HTERT RPE-1 (cell line): ENCODE measurements around the gene FRS3.
"Not testable (repeated sequence)": the region's sequence is repeated elsewhere in the genome, so short reads cannot be mapped to it uniquely, and the experiment has no call there.

ENCODE experiments used
- in situ Hi-C: fragments of 300-500 bp; cut with MboI; formaldehyde crosslinking; loops from 4 replicates; pipeline ENCODE4 v1.14.3; 2020; ENCODE audit warnings: low sequenced_read_pairs

Gene FRS3, protein sequence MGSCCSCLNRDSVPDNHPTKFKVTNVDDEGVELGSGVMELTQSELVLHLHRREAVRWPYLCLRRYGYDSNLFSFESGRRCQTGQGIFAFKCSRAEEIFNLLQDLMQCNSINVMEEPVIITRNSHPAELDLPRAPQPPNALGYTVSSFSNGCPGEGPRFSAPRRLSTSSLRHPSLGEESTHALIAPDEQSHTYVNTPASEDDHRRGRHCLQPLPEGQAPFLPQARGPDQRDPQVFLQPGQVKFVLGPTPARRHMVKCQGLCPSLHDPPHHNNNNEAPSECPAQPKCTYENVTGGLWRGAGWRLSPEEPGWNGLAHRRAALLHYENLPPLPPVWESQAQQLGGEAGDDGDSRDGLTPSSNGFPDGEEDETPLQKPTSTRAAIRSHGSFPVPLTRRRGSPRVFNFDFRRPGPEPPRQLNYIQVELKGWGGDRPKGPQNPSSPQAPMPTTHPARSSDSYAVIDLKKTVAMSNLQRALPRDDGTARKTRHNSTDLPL

DNA sequence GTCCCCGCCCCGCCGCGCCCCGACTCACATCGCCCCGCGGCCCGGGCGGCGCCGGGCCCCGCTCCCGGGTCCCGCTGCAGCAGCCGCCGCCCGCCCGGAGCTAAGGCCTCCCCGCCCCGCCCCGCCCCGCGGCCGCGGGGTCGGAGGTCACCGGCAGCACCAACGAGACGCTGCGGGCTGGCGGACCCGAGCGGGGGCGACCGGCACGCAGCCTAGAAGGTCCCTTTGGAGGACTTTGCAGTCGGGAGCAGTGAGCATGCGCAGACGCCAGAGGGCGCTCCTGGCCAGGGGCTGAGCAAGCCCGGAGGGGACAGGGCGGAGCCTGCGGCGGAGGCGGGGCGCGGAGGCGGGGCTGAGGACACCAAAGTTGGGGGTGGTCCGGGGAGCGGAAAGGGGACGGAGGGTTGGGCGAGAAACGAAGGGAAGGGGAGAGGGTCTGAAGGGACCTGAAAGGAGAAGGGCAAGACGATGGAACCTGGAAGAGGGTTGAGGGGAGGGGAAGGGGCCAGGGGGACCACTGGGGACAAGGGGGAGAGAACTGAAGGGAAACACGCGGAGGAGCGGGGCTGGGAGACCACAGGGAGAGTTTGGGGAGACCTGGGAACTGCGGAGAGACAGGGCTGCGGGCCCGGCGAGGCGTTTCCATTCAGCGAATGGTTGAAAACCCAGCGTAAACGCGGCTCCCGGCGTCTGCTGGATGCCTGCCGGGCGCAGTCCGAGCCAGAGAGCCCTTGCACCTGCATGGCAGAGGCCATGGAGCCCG is at the start of gene FRS3:
Gene FRS3 (minus strand): TSS at position 113 of the 763 bp plus-strand sequence. CDS start 2,913 bp downstream, outside the sequence.
- in situ Hi-C loops = no loop called here

GRCh38 chr6:41826343-41827022 is 46.8 kb upstream of the FRS3 start:
- in situ Hi-C loops = no loop called here

DNA sequence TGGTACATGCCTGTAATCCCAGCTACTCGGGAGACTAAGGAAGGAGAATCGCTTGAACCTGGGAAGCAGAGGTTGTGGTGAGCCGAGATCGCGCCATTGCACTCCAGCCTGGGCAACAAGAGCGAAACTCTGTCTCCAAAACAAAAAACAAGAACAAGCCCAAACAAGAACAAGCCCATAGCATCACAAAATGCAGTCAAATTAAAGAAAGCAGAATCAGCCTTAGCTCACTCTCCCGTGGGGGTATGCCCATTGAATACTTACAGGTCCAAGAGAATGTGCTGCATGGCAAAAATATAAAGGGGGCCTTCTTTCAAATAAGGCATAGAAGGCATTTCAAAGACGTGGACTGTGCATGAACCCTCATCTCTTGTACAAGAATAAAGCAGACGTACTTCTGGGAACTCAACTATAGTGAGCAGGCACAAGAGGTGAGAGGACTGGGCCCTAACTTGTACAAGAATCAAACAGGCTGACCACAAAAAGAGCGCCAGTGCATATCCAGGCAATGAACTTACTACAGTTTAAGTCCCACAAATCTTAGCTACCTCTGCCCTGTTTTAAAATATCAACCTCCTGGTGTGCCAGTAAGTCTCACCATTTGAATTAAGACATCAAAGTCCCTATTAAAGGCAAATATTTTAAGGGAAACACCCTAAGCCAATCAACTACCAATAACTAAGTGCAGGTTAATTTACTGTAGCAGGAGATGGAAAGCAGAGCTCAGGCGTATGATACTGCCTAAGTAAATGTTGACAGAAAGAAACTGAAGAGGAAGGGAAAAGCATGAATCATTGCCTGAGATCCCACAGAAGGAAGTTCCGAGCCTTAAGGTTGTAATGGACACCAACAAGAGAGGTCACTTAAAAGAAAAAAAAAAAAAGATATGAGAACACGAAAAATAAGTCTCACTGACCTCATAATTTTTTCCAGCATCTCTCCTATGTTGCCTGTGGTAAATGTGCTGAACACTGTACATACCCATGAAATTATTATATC is 45.2 kb upstream of the FRS3 start:
- in situ Hi-C loops = no loop called here

DNA sequence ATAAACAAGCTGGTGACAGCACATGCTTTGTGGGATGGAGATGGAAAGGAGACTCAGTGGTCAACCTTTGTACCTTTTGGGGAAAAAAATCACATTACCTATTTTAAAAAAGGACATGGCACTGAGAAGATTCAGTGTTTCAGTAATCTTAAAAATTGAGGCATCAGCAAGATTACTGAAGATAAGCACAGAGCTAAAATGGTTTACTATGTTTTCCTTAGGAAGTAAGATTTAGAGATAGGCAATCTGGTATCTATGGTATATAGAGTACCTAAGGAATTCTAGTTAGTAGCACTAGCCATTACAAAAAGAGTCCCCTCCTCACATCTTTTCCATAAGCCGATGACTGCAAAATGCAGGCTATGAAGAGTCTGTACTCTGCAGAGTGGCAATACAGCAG is 43.5 kb upstream of the FRS3 start:
- in situ Hi-C loops = no loop called here

GRCh38 chr6:41822021-41822420 is 42.3 kb upstream of the FRS3 start:
- in situ Hi-C loops = no loop called here

- in situ Hi-C loops = no loop called here
Measured at GRCh38 chr6:41821266-41821665, 41.6 kb upstream of the FRS3 start.

- in situ Hi-C loops = no loop called here
Measured at GRCh38 chr6:41818271-41819054, 38.8 kb upstream of the FRS3 start.

GRCh38 chr6:41815587-41815986 is 35.9 kb upstream of the FRS3 start:
- in situ Hi-C loops = no loop called here

- in situ Hi-C loops = no loop called here
Measured at GRCh38 chr6:41814629-41815028, 34.9 kb upstream of the FRS3 start.

DNA sequence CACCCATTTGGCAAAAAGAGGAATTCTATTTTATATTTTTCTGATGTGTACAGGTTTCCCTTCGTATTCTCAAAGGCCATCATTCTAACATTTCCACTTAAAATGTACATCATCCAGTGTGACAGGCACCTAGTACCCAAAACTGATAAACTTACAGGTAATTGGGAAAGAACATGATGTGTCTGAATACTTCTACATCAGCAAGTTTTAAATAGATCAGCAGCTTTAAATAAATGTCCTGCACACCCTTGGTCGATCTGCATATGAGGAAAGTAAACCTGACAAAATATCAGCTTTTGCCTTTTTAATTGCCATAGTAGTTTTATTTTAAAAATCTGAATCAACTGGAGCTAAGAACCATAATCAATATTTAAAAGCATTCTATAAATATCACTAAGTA is 34.3 kb upstream of the FRS3 start:
- in situ Hi-C loops = no loop called here

DNA sequence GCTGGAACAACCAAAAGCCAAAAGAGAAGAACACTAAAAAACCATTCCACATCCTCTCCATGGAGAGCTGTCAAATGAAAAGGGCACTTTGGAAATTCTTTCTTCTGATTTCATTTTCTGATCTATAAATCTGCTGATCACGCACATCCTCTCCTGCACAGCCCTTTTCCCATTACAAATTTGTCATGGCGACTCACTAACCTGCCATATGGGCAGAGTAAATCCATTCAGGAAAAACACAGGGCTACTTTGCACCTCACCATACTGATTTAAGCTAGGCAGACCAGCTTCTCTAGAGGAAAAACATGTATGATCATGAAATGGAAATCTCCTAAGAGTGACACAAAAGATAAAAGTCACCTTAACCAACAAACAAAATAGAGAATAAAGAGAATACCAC is 33.8 kb upstream of the FRS3 start:
- in situ Hi-C loops = no loop called here

DNA sequence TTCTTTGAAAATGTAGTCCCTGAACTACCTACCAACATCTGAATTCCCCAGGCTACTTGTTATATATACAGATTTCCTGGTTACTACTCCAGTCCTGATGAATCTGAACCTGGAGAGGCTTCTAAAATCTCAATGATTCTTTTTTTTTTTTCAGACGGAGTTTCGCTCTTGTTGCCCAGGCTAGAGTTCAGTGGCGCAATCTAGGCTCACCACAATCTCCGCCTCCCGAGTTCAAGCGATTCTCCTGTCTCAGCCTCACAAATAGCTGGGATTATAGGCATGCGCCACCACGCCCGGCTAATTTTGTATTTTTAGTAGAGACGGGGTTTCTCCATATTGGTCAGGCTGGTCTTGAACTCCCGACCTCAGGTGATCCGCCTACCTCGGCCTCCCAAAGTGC is 32.2 kb upstream of the FRS3 start:
- in situ Hi-C loops = not testable (repeated sequence)

GRCh38 chr6:41811095-41811494 is 31.4 kb upstream of the FRS3 start:
- in situ Hi-C loops = no loop called here

- in situ Hi-C loops = no loop called here
Measured at GRCh38 chr6:41805830-41806774, 26.4 kb upstream of the FRS3 start.

DNA sequence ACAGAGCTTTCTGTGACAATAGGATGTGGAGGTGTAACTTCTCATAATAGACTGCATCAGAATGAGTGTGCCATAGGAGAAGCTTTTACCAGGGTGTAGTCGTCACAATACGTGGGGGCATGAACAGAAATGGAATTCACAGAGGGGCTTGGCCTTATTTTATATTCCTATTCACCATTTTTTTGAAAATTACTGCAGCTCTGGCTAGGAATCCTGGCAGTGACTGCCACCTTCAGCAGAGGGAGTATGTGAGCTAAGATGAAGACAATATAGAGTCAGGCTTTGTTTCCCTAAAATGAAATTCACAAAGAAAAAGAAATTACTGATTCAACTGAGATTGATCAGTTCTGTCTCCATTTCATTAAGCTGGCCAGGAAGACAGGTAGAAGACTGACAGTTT is 21.7 kb upstream of the FRS3 start:
- in situ Hi-C loops = no loop called here

DNA sequence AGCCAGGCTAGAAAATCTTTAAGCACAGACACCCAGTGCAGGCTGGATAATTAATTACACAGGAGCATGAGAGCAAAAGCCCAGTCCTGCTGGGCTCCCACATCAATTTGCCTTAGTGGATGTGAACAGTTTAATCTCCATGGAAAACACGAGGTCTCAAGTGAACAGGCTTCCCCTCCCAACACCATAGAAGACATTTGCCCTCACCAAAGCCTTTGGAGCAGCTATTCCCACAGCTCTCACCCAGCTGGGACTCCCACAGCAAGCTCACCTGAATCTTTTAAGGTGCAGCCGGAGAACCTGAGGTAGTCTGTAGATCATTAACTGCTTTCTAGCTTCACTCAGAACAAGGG is 19.8 kb upstream of the FRS3 start:
- in situ Hi-C loops = no loop called here

DNA sequence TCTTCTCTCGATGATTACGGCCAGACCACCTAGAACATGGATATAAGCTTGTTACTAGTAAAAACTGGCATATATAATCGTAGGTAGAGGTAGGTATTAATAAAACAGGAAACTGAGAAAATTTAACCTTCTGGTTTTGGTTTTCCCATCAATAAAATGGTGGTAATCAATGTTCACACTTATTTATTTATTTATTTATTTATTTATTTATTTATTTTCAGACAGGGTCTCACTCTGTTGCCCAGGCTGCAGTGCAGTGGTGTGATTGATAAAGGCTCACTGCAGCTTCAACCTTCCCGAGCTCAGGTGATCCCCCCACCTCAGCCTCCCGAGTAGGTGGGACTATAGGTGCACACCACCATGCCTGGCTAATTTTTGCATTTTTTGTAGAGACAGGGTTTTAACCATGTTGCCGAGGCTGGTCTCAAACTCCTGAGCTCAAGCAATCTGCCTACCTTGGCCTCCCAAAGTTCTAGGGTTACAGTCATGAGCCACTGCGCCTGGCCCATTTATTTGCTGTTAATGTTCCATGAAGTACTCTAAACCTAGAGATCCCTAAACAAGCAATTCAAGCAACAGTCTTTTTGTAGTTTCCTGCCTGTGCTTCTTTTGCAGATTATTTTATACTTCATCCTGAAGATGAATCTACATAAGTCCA is 19.3 kb upstream of the FRS3 start:
- in situ Hi-C loops = no loop called here

DNA sequence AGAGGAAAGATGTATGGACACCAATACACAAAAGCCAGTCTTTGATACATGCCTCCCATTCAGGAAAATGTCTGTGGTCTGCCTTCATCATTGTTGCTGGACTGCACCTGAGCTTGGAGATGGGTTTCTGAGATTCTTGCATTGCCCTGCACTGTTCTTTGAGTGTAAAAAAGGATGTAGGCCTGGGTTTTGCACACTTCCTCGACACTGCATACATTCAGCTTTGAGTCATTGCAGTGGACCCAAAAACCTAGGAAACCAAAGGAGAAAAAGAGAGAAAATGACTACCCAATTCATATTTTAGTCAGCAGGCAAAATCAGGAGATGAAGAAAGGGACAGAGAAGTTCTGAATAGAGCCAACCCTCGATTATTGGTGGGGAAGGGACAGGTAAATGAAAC is 16.8 kb upstream of the FRS3 start:
- in situ Hi-C loops = no loop called here
